Transverse colon (tissue), 4 donors: ENCODE measurements around the gene PLAU. TPM values are rescaled to one million over a fixed set of nuclear protein-coding genes. Genes with fewer than 3 reads are reported as not detected.
A peak's percentile ranks its signal among the peaks of the same experiment; 100 is the strongest.

Source experiments
- DNase-seq: peaks from one replicate; pipeline ENCODE4 v3.0.0-alpha.2; 2019
- H3K27ac ChIP-seq, 4 donors: fragments of 200-600 bp; sonication (generic); 2 replicates each; pipeline ENCODE4 v1.5.1; 2016 to 2018; ENCODE audit warnings: inconsistent platforms in 4 of 4
- H3K27me3 ChIP-seq: fragments of 200-600 bp; sonication (generic); 2 replicates; pipeline ENCODE4 v1.5.1; 2017; ENCODE audit warnings: inconsistent platforms
- H3K36me3 ChIP-seq, 4 donors: fragments of 200-600 bp; sonication (generic); 2 replicates each; pipeline ENCODE4 v1.5.1; 2017 to 2019; ENCODE audit warnings: inconsistent platforms in 4 of 4
- H3K4me1 ChIP-seq, 4 donors: fragments of 200-600 bp; sonication (generic); 2 replicates each; pipeline ENCODE4 v1.5.1; 2017 to 2020; ENCODE audit warnings: inconsistent platforms in 4 of 4
- H3K4me3 ChIP-seq, 4 donors: fragments of 200-600 bp; sonication (generic); 1 replicate in 1 of 4; 2 replicates in 3 of 4; pipeline versions ENCODE4 v1.5.1 to v1.6.1; 2017 to 2019; ENCODE audit warnings: inconsistent platforms in 4 of 4
- H3K9me3 ChIP-seq, 2 donors: fragments of 200-600 bp; sonication (generic); 2 replicates each; pipeline ENCODE4 v1.5.1; 2017 to 2019; ENCODE audit warnings: inconsistent platforms in 2 of 2
- EP300 ChIP-seq: sonication (generic); formaldehyde crosslinking; IDR thresholded peaks from one replicate; pipeline ENCODE4 v1.6.1; 2017; ENCODE audit warnings: antibody characterized with exemption, low read depth
- POLR2A ChIP-seq: fragments of 450-650 bp; IDR thresholded peaks from one replicate; pipeline ENCODE4 v1.6.1; 2016; ENCODE audit warnings: antibody characterized with exemption, mild to moderate bottlenecking, moderate library complexity
- POLR2AphosphoS5 ChIP-seq, 3 donors: sonication (generic); formaldehyde crosslinking; IDR thresholded peaks; one replicate each; pipeline ENCODE4 v1.6.1; 2016; ENCODE audit warnings: antibody characterized with exemption in 3 of 3
- WGBS, 2 donors: methylation state at CpG; one replicate each; pipeline ENCODE4 v1.1.5; 2018; ENCODE audit warnings: low coverage in 1 of 2; 5-methylcytosine and 5-hydroxymethylcytosine counted together
- in situ Hi-C, 4 donors: fragments of 200-750 bp; cut with MboI; loops; one replicate each; pipeline versions ENCODE4 v1.15.0 to v1.15.1; 2017; ENCODE audit warnings: low sequenced_read_pairs in 3 of 4, low pct_ligation_motif_present in 1 of 4, low pct_unique_long_range_greater_than_20kb in 1 of 4
- intact Hi-C: fragments of 100-400 bp; cut with DNase I; formaldehyde crosslinking; loops from one replicate; pipeline ENCODE4 v1.15.1; 2023; ENCODE audit warnings: low total_unique reads
- total RNA-seq, 4 donors: library from RNA; depleted of rRNA; stranded (reverse); fragments of >200 nt; gene quantifications; one replicate each; pipeline ENCODE4 v1.1.0, GENCODE V29; 2016
- TF ChIP-seq, protein P1 (sequence below), 5 experiments: fragments of 200-600 bp in 3 of 5; fragments of 450-650 bp in 2 of 5; sonication (generic) in 3 of 5; IDR thresholded peaks; 1 replicate in 2 of 5; 2 replicates in 3 of 5; pipeline ENCODE4 v1.5.1; 2016 to 2017; ENCODE audit warnings: antibody characterized with exemption in 5 of 5, inconsistent platforms in 3 of 5, mild to moderate bottlenecking in 2 of 5, moderate library complexity in 1 of 5

The PLAU gene
- total RNA-seq, 4 donors from 2014 or later, result 0.75 to 8.0 (median 2.3) TPM

DNA sequence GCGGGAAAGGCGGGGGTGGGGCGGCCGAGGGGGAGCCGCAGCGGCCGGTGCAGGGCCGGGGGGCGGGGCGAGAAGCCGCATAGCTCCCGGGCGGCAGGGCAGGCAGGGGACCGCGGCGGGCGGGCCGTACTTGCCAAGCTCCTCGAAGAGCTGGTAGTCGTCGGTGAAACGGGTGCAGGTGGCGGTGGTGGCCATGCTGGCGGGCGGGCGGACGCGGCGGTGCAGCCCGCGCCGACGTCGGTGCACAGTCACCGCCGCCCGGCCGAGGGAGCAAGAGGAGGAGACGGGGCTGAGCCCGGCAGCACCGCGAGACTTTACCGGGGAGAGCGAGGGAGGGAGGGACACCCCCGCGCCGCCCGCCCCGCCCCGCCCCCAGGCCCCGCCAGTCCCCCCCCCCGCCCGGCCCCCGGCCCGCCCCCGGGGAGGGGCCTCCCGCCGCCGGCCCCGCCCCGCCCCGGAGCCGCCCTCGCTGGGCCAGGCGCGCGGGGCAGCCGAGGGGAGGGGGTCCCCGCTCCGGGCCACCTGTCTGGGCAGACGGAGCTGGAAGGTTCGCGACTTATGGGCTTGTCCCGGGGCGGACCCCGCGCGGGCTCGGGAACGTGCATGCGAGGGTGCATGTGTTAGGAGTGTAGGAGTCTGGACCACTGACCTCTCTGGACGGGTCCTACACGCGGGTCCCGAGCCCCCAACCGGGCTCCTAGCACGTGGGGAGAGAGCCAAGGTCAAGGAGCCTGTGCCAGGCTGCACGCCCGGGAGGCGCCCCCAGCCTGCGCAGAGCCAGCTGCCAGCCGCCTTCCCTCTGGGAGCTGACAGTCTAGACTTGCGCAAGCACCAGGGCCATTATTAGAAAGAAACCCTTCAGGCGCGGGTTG, 36.4 kb upstream of the PLAU start, which contains the start of gene CAMK2G:
TSS of gene CAMK2G (minus strand) at position 289 of the 872 bp plus-strand sequence. CDS start at position 195, 94 bp downstream.
- intact Hi-C loops (no loop called here), in situ Hi-C loops (loop anchor here in 1 of 4 donors (25.0 kb wide), 1 partner anchor 213 kb away; no protein-coding TSS in a partner anchor)
- Histone ChIP-seq H3K36me3 (no peaks in the 10 kb centered on the region), H3K4me1 (peaks cover 20 to 52% (median 40%) of the 10 kb centered on the region in 4 donors), H3K9me3 (no peaks in the 10 kb centered on the region), H3K4me3 (peak within 1 kb of the TSS; percentile 80 to 96 (median 86)), H3K27ac (peak within 1 kb of the TSS; percentile 79 to 90 (median 88)), H3K27me3 (no peaks in the 10 kb centered on the region)
- peak; percentile 89 for DNase-seq
- 2% methylated on average over 51 of the region's 95 CpGs; no CpG with 5 or more reads in 1 of the 2 donors for WGBS, 2 donors
- TF ChIP-seq POLR2AphosphoS5 (IDR thresholded peaks at IDR 0.05) (peak; percentile 70 to 90 (median 81)), EP300 (no peak), POLR2A (peak; percentile 71)
- TF ChIP-seq, protein P1, sequence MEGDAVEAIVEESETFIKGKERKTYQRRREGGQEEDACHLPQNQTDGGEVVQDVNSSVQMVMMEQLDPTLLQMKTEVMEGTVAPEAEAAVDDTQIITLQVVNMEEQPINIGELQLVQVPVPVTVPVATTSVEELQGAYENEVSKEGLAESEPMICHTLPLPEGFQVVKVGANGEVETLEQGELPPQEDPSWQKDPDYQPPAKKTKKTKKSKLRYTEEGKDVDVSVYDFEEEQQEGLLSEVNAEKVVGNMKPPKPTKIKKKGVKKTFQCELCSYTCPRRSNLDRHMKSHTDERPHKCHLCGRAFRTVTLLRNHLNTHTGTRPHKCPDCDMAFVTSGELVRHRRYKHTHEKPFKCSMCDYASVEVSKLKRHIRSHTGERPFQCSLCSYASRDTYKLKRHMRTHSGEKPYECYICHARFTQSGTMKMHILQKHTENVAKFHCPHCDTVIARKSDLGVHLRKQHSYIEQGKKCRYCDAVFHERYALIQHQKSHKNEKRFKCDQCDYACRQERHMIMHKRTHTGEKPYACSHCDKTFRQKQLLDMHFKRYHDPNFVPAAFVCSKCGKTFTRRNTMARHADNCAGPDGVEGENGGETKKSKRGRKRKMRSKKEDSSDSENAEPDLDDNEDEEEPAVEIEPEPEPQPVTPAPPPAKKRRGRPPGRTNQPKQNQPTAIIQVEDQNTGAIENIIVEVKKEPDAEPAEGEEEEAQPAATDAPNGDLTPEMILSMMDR (IDR thresholded peaks at IDR 0.05), result no peak

DNA sequence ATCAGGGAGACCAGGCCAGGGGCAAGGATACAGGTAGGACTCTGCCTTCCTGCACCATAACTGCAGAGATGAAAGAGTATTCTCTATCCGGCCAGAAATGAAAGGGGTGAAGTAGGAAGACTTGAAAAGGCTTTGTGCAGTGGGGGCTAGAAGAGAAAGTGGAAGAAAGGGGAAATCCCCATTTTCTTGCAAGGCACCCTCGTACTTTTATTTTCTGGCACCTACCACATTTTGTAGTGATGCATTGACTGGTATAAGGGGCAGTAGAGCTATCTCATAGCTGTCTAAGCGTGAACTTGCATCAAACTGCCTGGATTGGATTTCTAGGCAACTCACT, 35.8 kb upstream of the PLAU start:
- H3K4me1 ChIP-seq, result peaks cover 24 to 51% (median 40%) of the 10 kb centered on the region in 4 donors
- WGBS, 2 donors, result 30 to 41% methylated on average over 2 to 3 of the region's 3 CpGs
- TF ChIP-seq, protein P1 (IDR thresholded peaks at IDR 0.05), result no peak
- no peak for TF ChIP-seq EP300
- TF ChIP-seq POLR2A, result no peak
- TF ChIP-seq POLR2AphosphoS5 (IDR thresholded peaks at IDR 0.05), result no peak
- H3K9me3 ChIP-seq, result no peaks in the 10 kb centered on the region
- in situ Hi-C loops (loop anchor here in 1 of 4 donors (25.0 kb wide), 1 partner anchor 212 kb away; no protein-coding TSS in a partner anchor), intact Hi-C loops (no loop called here)
- H3K27me3 ChIP-seq, result no peaks in the 10 kb centered on the region
- H3K27ac ChIP-seq, result peak overlapping the region; percentile 78 to 90 (median 86)
- no peak for DNase-seq
- H3K4me3 ChIP-seq, result peak overlapping the region in 3 of 4 donors; percentile 83 to 96 (median 88)
- no peaks in the 10 kb centered on the region for H3K36me3 ChIP-seq

DNA sequence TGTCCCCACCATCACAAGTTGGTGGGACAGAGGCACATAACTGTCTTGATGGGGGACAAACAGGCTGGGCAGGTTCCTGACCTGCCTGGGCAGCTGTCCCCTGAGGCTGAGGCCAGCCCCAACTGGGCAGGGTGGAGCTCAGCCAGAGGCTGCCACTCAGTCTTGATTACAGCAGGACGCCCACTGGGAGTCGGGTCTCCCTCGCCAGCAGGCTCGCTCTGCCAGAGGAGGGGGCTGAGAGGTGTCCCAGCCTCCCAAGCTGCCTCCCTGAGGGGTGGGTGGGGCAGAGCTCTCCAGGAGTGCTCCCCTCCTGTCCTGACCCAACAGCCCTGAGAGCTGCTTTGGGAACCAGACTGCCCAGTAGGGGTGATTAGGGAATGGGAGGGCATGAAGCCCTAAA, 34.8 kb upstream of the PLAU start:
- intact Hi-C loops (no loop called here), in situ Hi-C loops (loop anchor here in 1 of 4 donors (25.0 kb wide), 1 partner anchor 211 kb away; no protein-coding TSS in a partner anchor)
- no peak overlapping the region for H3K4me3 ChIP-seq
- no peaks in the 10 kb centered on the region for H3K27me3 ChIP-seq
- TF ChIP-seq POLR2A (no peak), EP300 (no peak), POLR2AphosphoS5 (IDR thresholded peaks at IDR 0.05) (no peak)
- TF ChIP-seq, protein P1 (IDR thresholded peaks at IDR 0.05), result no peak
- H3K36me3 ChIP-seq, result no peaks in the 10 kb centered on the region
- DNase-seq, result no peak
- no peaks in the 10 kb centered on the region for H3K9me3 ChIP-seq
- H3K27ac ChIP-seq, result no peak overlapping the region
- peaks cover 17 to 41% (median 30%) of the 10 kb centered on the region in 4 donors for H3K4me1 ChIP-seq
- 96% methylated on average over 4 of the region's 4 CpGs; no CpG with 5 or more reads in 1 of the 2 donors for WGBS, 2 donors

DNA sequence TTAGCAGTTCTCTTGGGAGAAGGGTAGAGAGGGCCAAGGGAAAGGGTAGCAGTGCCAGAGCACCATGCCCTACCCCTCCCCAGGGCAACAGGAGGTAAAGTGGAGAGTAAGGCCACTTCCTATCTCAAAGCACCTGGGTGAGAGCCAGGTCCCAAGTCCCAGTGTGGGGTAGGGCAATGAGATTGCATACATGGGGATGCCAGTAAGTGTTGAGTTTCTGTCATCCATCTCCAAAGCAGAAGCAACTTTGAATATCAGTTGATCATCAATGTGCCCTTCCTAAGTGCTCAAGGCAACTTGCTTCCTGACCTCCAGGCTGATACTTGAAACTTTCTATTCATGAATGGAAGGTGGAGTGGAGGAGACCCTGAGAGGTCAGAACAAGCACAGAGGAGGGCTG, 34.4 kb upstream of the PLAU start:
- Histone ChIP-seq H3K27ac (no peak overlapping the region), H3K9me3 (no peaks in the 10 kb centered on the region), H3K4me3 (no peak overlapping the region), H3K36me3 (no peaks in the 10 kb centered on the region), H3K27me3 (no peaks in the 10 kb centered on the region), H3K4me1 (peaks cover 13 to 37% (median 26%) of the 10 kb centered on the region in 4 donors)
- TF ChIP-seq POLR2A, result no peak
- TF ChIP-seq POLR2AphosphoS5 (IDR thresholded peaks at IDR 0.05), result no peak
- TF ChIP-seq EP300, result no peak
- TF ChIP-seq, protein P1 (IDR thresholded peaks at IDR 0.05), result no peak
- intact Hi-C loops (no loop called here), in situ Hi-C loops (loop anchor here in 1 of 4 donors (25.0 kb wide), 1 partner anchor 211 kb away; no protein-coding TSS in a partner anchor)
- no peak for DNase-seq
